ENCODE results near the gene FAM124A. TPM values are rescaled to one million over a fixed set of nuclear protein-coding genes. Genes with fewer than 3 reads are reported as not detected.

Gene FAM124A
- total and polyA plus RNA-seq, 2 of the 8 experiments (the other 6 are each of a cell fraction or from before 2014, with no cell fraction given) = 40.7 to 49.9 TPM

DNA sequence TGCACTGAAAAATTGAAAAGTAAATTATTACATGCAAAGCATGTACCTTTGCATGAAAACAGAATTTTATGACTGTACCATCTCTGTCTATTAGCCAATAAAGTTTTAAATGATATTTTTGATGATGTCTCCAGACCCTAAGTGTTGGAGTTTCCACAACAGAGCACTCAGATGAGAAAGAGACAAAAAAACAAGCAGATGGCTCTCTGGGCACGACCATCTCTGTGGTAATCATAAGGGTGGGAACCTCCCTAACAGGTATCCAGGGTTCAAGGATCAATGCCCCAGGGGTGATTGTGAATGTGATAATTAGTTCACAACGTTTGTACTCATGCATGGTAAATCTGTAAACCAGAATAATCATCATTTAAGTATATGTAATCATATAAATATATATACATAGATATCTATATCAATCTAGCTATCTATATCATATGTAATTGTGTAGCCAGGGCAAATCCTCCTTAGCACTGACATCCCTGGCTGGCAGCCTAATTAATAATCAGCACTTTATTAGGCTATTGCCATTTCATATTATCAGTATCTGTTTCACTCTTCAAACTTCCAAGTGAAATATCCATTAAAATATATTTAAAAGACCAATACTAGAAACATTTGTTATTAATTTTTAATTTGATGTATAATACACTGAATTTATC lies 41.2 kb upstream of the FAM124A start:
- H2AK5ac ChIP-seq (ENCODE audit: low read depth, low read length) = no peak overlapping the region
- H2BK12ac ChIP-seq (ENCODE audit: low read depth, low read length) = no peak overlapping the region
- DNase-seq (ENCODE audit: low read depth in 1 of 2, low spot score in 2 of 2) (peak in 1 of 2 experiments; percentile 47), FAIRE-seq (peak; percentile 48)
- H3K27me3 ChIP-seq (replicated peaks in 1 of 4; ENCODE audit: control insufficient read depth in 3 of 4, extremely low read depth in 1 of 4, insufficient read depth in 3 of 4, low read length in 3 of 4) = no peaks in the 10 kb centered on the region
- H2BK5ac ChIP-seq (ENCODE audit: low read depth, low read length) = no peak overlapping the region
- H3K9ac ChIP-seq (replicated peaks in 1 of 4; ENCODE audit: extremely low read depth in 1 of 4, low read depth in 3 of 4, low read length in 3 of 4) = no peak overlapping the region
- ChIA-PET CTCF (ENCODE audit: partially characterized antibody) (interaction anchor here (1.3 kb wide), 2 partner anchors 23 to 55 kb away, joined by 3 read pairs; no protein-coding TSS in a partner anchor), POLR2A (ENCODE audit: partially characterized antibody) (interaction anchor here (0.6 to 13.8 kb wide), 15 partner anchors 9 to 414 kb away, joined by 3 to 494 read pairs (median 70); partner anchors contain the start of gene FAM124A)
- no peak overlapping the region for H3K4me2 ChIP-seq (ENCODE audit: insufficient read depth in 1 of 2, low read depth in 2 of 2, low read length in 2 of 2)
- no peak overlapping the region for H2BK120ac ChIP-seq (replicated peaks; ENCODE audit: low read depth, low read length)
- H3K4me3 ChIP-seq (ENCODE audit: extremely low read depth in 1 of 4, insufficient read depth in 2 of 4, low read depth in 3 of 4, low read length in 4 of 4) = no peak overlapping the region
- no peak overlapping the region for H4K8ac ChIP-seq (ENCODE audit: extremely low read depth, insufficient read depth, low read length)
- H4K91ac ChIP-seq (replicated peaks; ENCODE audit: insufficient read length, low read length) = no peak overlapping the region
- no peak overlapping the region for H2AFZ ChIP-seq (ENCODE audit: low read length)
- no peak overlapping the region for H3K18ac ChIP-seq (ENCODE audit: extremely low read depth, low read length)
- H3K27ac ChIP-seq (ENCODE audit: low read depth, low read length) = no peak overlapping the region
- H3K23ac ChIP-seq (ENCODE audit: insufficient read length) = no peak overlapping the region
- no peak overlapping the region for H3K56ac ChIP-seq (replicated peaks; ENCODE audit: insufficient read length, low read depth, low read length)
- H3K79me1 ChIP-seq (ENCODE audit: low read depth, low read length) = no peaks in the 10 kb centered on the region
- H3K23me2 ChIP-seq (ENCODE audit: low read depth, low read length) = no peaks in the 10 kb centered on the region
- no peak overlapping the region for H2BK20ac ChIP-seq (ENCODE audit: low read length)
- H3K79me2 ChIP-seq (ENCODE audit: control insufficient read depth in 1 of 2, insufficient read depth in 2 of 2, low read length in 2 of 2) = peaks cover 0 to 3% of the 10 kb centered on the region in 2 experiments; a peak in 1 of 4 replicates
- peaks cover 0 to 4% (median 1%) of the 10 kb centered on the region in 4 experiments; a peak in 2 of 7 replicates for H3K4me1 ChIP-seq (replicated peaks in 1 of 4; ENCODE audit: control insufficient read depth in 3 of 4, insufficient read depth in 4 of 4, low read length in 3 of 4)
- H4K20me1 ChIP-seq (replicated peaks in 1 of 2; ENCODE audit: control insufficient read depth in 1 of 2, insufficient read depth in 2 of 2, low read length in 2 of 2) = peaks cover 0 to 2% of the 10 kb centered on the region in 2 experiments
- no peak overlapping the region for H3K14ac ChIP-seq (ENCODE audit: insufficient read length)
- H3K9me3 ChIP-seq (ENCODE audit: insufficient read depth in 2 of 2, low read depth in 1 of 2, low read length in 1 of 2) = no peaks in the 10 kb centered on the region
- WGBS, 2 experiments (ENCODE audit: extremely low coverage in 1 of 2, insufficient coverage in 1 of 2, insufficient read length in 1 of 2, insufficient replicate concordance in 2 of 2, low coverage in 1 of 2, low lambda C conversion rate in 2 of 2, missing lambda C conversion rate in 1 of 2) = 59% methylated on average over 2 of the region's 2 CpGs; no CpG with 5 or more reads in 1 of the 2 experiments
- H2BK15ac ChIP-seq (ENCODE audit: low read length) = no peak overlapping the region
- H4K5ac ChIP-seq (ENCODE audit: insufficient read length, low read depth, low read length) = no peak overlapping the region
- no peak overlapping the region for H3K4ac ChIP-seq (replicated peaks; ENCODE audit: insufficient read length, low read depth, low read length)
- H3K36me3 ChIP-seq (ENCODE audit: control insufficient read depth in 2 of 4, insufficient read depth in 4 of 4, low read length in 3 of 4) = peaks cover 23 to 75% (median 44%) of the 10 kb centered on the region in 4 experiments
- peak; percentile 70 for TF ChIP-seq TAF7 (optimal IDR thresholded peaks at IDR 0.05; ENCODE audit: borderline replicate concordance, low read depth, low read length)
- no peak for TF ChIP-seq EP300 (IDR thresholded peaks at IDR 0.05; ENCODE audit: borderline replicate concordance in 1 of 2, low read depth in 2 of 2, low read length in 2 of 2)
- TF ChIP-seq, protein P1, sequence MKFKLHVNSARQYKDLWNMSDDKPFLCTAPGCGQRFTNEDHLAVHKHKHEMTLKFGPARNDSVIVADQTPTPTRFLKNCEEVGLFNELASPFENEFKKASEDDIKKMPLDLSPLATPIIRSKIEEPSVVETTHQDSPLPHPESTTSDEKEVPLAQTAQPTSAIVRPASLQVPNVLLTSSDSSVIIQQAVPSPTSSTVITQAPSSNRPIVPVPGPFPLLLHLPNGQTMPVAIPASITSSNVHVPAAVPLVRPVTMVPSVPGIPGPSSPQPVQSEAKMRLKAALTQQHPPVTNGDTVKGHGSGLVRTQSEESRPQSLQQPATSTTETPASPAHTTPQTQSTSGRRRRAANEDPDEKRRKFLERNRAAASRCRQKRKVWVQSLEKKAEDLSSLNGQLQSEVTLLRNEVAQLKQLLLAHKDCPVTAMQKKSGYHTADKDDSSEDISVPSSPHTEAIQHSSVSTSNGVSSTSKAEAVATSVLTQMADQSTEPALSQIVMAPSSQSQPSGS (IDR thresholded peaks at IDR 0.05; ENCODE audit: low read length) = peak; percentile 23; the same call in 1 of the 2 replicates
- no peak for TF ChIP-seq SIX5 (IDR thresholded peaks at IDR 0.05; ENCODE audit: low read depth, low read length)
- TF ChIP-seq SIN3A (conservative IDR thresholded peaks at IDR 0.05 in 1 of 2, IDR thresholded peaks at IDR 0.05 in 1 of 2; ENCODE audit: low read depth in 1 of 2, low read length in 2 of 2) = peak in 1 of 2 experiments; percentile 21; a peak in 1 of 4 replicates
- TF ChIP-seq NRF1 (IDR thresholded peaks at IDR 0.05; ENCODE audit: low read depth, low read length) = no peak
- 0 out of 2 replicates have a peak, but pooled peaks have one; percentile 3 for TF ChIP-seq CHD2 (IDR thresholded peaks at IDR 0.05; ENCODE audit: low read length)
- no peak for TF ChIP-seq SRF (IDR thresholded peaks at IDR 0.05; ENCODE audit: low read depth, low read length)
- no peak for TF ChIP-seq KDM1A (IDR thresholded peaks at IDR 0.05; ENCODE audit: borderline replicate concordance, low read length)
- TF ChIP-seq BACH1 (IDR thresholded peaks at IDR 0.05; ENCODE audit: low read length) = no peak

Measured in H1 (cell line).